SU-DHL-6 (cell line): ENCODE results near the gene NUDT3.
"Not testable (repeated sequence)": the region's sequence is repeated elsewhere in the genome, so short reads cannot be mapped to it uniquely, and the experiment has no call there.

ENCODE experiments used
- H2AFZ ChIP-seq: fragments of 200-600 bp; sonication (generic); 2 replicates; pipeline ENCODE4 v1.6.1; 2014; ENCODE audit warnings: low read depth, mild to moderate bottlenecking, moderate library complexity, mixed read lengths, antibody characterized with exemption, low read length; ENCODE audit not compliant: severe bottlenecking
- H3F3A ChIP-seq: fragments of 200-600 bp; shearing (Covaris generic); 2 replicates; pipeline ENCODE4 v1.6.0; 2016; ENCODE audit warnings: antibody characterized with exemption, mild to moderate bottlenecking; ENCODE audit not compliant: insufficient read depth
- H3K27ac ChIP-seq: fragments of 200-600 bp; sonication (generic); 2 replicates; pipeline ENCODE4 v1.5.1; 2016; ENCODE audit warnings: low read depth, mild to moderate bottlenecking, low read length, moderate library complexity, mixed read lengths
- H3K27me3 ChIP-seq: fragments of 200-600 bp; sonication (generic), shearing (Covaris generic); 2 replicates; pipeline ENCODE4 v1.6.0; 2014; ENCODE audit warnings: mild to moderate bottlenecking, low read length
- H3K36me3 ChIP-seq: fragments of 200-600 bp; sonication (generic); 2 replicates; pipeline ENCODE4 v1.6.1; 2014; ENCODE audit warnings: mild to moderate bottlenecking, low read length, mixed read lengths
- H3K4me2 ChIP-seq: fragments of 300-600, 200-600 bp; shearing (Covaris generic), sonication (generic); 2 replicates; pipeline ENCODE4 v1.6.0; 2014; ENCODE audit warnings: low read length, low read depth, mild to moderate bottlenecking; ENCODE audit not compliant: poor library complexity, severe bottlenecking
- H3K4me3 ChIP-seq: fragments of 200-600 bp; sonication (generic); 2 replicates; pipeline ENCODE4 v1.5.1; 2014; ENCODE audit warnings: antibody characterized with exemption, low read length, mild to moderate bottlenecking, mixed read lengths; ENCODE audit not compliant: insufficient read depth, poor library complexity, severe bottlenecking
- H3K79me2 ChIP-seq: fragments of 200-600 bp; sonication (generic); 2 replicates; pipeline ENCODE4 v1.6.1; 2014; ENCODE audit warnings: mild to moderate bottlenecking, low read length, moderate library complexity; ENCODE audit not compliant: insufficient read depth
- H3K9ac ChIP-seq: fragments of 200-600 bp; sonication (generic); 2 replicates; pipeline ENCODE4 v1.7.0; 2014; ENCODE audit warnings: mild to moderate bottlenecking, low read length
- H3K9me2 ChIP-seq: fragments of 200-600 bp; sonication (generic); replicated peaks from 2 replicates; pipeline ENCODE4 v1.6.1; 2014; ENCODE audit warnings: low read length; ENCODE audit not compliant: insufficient read depth
- H3K9me3 ChIP-seq: fragments of 200-600 bp; sonication (generic); 2 replicates; pipeline ENCODE4 v1.6.1; 2014; ENCODE audit warnings: low read length, mixed read lengths; ENCODE audit not compliant: insufficient read depth
- H4K20me1 ChIP-seq: fragments of 200-600 bp; sonication (generic); 2 replicates; pipeline ENCODE4 v1.6.1; 2014; ENCODE audit warnings: low read depth, mild to moderate bottlenecking, antibody characterized with exemption, low read length, moderate library complexity, mixed read lengths
- EZH2phosphoT487 ChIP-seq: fragments of 200-600 bp; sonication (generic), shearing (Covaris generic); conservative IDR thresholded peaks from 2 replicates; pipeline ENCODE4 v1.6.1; 2018; ENCODE audit warnings: mild to moderate bottlenecking, antibody characterized with exemption, low read length, moderate library complexity, mixed read lengths
- TF ChIP-seq, protein P1 (sequence below): fragments of 200-600 bp; sonication (generic); IDR thresholded peaks from one replicate; pipeline ENCODE4 v1.5.1; 2017; ENCODE audit warnings: antibody characterized with exemption, mild to moderate bottlenecking, low read length, moderate library complexity; ENCODE audit not compliant: insufficient read depth, poor library complexity, severe bottlenecking

Gene NUDT3

GRCh38 chr6:34273242-34273805 lies 119.1 kb downstream of the NUDT3 start:
- Histone ChIP-seq H3K36me3 (no peaks in the 10 kb centered on the region), H3K9ac (no peak overlapping the region), H3K79me2 (no peaks in the 10 kb centered on the region), H4K20me1 (no peaks in the 10 kb centered on the region), H3K9me3 (no peaks in the 10 kb centered on the region), H3K27ac (no peak overlapping the region), H3K4me3 (no peak overlapping the region), H3F3A (no peaks in the 10 kb centered on the region; the same call in 1 of the 2 replicates), H3K9me2 (no peaks in the 10 kb centered on the region), H3K27me3 (no peaks in the 10 kb centered on the region), H3K4me2 (no peak overlapping the region), H2AFZ (no peak overlapping the region)
- TF ChIP-seq, protein P1, sequence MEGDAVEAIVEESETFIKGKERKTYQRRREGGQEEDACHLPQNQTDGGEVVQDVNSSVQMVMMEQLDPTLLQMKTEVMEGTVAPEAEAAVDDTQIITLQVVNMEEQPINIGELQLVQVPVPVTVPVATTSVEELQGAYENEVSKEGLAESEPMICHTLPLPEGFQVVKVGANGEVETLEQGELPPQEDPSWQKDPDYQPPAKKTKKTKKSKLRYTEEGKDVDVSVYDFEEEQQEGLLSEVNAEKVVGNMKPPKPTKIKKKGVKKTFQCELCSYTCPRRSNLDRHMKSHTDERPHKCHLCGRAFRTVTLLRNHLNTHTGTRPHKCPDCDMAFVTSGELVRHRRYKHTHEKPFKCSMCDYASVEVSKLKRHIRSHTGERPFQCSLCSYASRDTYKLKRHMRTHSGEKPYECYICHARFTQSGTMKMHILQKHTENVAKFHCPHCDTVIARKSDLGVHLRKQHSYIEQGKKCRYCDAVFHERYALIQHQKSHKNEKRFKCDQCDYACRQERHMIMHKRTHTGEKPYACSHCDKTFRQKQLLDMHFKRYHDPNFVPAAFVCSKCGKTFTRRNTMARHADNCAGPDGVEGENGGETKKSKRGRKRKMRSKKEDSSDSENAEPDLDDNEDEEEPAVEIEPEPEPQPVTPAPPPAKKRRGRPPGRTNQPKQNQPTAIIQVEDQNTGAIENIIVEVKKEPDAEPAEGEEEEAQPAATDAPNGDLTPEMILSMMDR: no peak
- no peak for TF ChIP-seq EZH2phosphoT487

- Histone ChIP-seq H3K27me3 (no peaks in the 10 kb centered on the region), H2AFZ (no peak overlapping the region), H3K27ac (no peak overlapping the region), H3K79me2 (no peaks in the 10 kb centered on the region), H3K9me3 (no peaks in the 10 kb centered on the region), H3K4me3 (no peak overlapping the region), H3K4me2 (no peak overlapping the region), H3K36me3 (no peaks in the 10 kb centered on the region), H3K9me2 (no peaks in the 10 kb centered on the region), H3K9ac (no peak overlapping the region), H3F3A (no peaks in the 10 kb centered on the region; the same call in 1 of the 2 replicates), H4K20me1 (no peaks in the 10 kb centered on the region)
- TF ChIP-seq, protein P1: no peak
- no peak for TF ChIP-seq EZH2phosphoT487
Observed at GRCh38 chr6:34272013-34272926, 120.2 kb downstream of the NUDT3 start.

DNA sequence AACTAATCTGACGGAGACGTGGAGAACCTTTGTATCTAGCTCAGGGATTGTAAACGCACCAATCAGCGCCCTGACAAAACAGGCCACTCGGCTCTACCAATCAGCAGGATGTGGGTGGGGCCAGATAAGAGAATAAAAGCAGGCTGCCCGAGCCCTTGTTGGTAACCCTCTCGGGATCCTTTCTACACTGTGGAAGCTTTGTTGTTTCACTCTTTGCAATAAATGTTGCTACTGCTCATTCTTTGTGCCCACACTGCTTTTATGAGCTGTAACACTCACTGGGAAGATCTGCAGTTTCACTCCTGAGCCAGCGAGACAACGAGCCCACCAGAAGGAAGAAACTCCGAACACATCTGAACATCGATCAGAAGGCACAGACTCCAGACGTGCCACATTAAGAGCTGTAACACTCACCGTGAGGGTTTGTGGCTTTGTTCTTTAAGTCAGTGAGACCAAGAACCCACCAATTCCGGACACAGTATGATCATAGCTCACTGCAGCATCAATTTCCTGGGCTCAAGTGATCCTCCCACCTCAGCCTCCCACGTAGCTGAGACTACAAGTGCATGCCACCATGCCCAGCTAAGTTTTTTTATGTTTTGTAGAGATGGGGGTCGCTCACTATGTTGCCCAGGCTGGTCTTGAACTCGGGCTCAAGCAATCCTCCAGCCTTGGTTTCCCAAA lies 122.7 kb downstream of the NUDT3 start:
- not testable (repeated sequence) for H3K79me2 ChIP-seq, H4K20me1 ChIP-seq, H3K27ac ChIP-seq, H3K36me3 ChIP-seq, H2AFZ ChIP-seq, H3K4me2 ChIP-seq, H3K4me3 ChIP-seq, H3K9ac ChIP-seq, H3K27me3 ChIP-seq, H3K9me3 ChIP-seq, H3K9me2 ChIP-seq, H3F3A ChIP-seq

DNA sequence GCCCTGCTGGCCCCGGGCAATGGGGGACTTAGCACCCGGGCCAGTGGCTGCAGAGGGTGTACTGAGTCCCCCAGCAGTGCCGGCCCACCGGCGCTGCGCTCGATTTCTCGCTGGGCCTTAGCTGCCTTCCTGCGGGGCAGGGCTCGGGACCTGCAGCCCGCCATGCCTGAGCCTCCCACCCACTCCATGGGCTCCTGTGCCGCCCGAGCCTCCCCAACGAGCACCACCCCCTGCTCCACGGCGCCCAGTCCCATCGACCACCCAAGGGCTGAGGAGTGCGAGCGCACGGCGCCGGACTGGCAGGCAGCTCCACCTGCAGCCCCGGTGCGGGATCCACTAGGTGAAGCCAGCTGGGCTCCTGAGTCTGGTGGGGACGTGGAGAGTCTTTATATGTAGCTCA lies 123.3 kb downstream of the NUDT3 start:
- H3F3A ChIP-seq, H3K79me2 ChIP-seq, H3K36me3 ChIP-seq, H3K27ac ChIP-seq, H3K9ac ChIP-seq, H4K20me1 ChIP-seq, H3K9me3 ChIP-seq, H2AFZ ChIP-seq, H3K27me3 ChIP-seq, H3K4me3 ChIP-seq, H3K9me2 ChIP-seq, H3K4me2 ChIP-seq: not testable (repeated sequence)
